Psoas muscle (tissue), 8 donors: Measurements from ENCODE around the gene TSPAN1. TPM values are rescaled to one million over a fixed set of nuclear protein-coding genes. Genes with fewer than 3 reads are reported as not detected.

Experiments
- ATAC-seq, 4 donors: fragments of 200-7000 bp; cut with Tn5 transposase; one replicate each; pipeline ENCODE4 v1.9.1; 2020; ENCODE audit warnings: moderate library complexity in 3 of 4, mild to moderate bottlenecking in 2 of 4
- DNase-seq, 2 donors: peaks; one replicate each; pipeline ENCODE4 v3.0.0-alpha.2; 2020
- H3K27ac ChIP-seq: fragments of 200-600 bp; one replicate; pipeline ENCODE4 v1.8.0; 2022
- H3K27me3 ChIP-seq, 3 donors: fragments of 200-600 bp in 1 of 3; one replicate each; pipeline versions ENCODE4 v1.6.1 to v1.8.0; 2013 to 2022; ENCODE audit warnings: low read length in 2 of 3, mild to moderate bottlenecking in 2 of 3, moderate library complexity in 1 of 3; ENCODE audit not compliant: insufficient read depth in 3 of 3
- H3K36me3 ChIP-seq, 2 donors: fragments of 200-600 bp in 1 of 2; one replicate each; pipeline versions ENCODE4 v1.6.1 to v1.8.0; 2013 to 2022; ENCODE audit warnings: low read depth in 1 of 2, mild to moderate bottlenecking in 1 of 2, moderate library complexity in 1 of 2; ENCODE audit not compliant: insufficient read depth in 1 of 2
- H3K4me1 ChIP-seq: fragments of 200-600 bp; one replicate; pipeline ENCODE4 v1.8.0; 2022
- H3K4me3 ChIP-seq: fragments of 200-600 bp; one replicate; pipeline ENCODE4 v1.8.0; 2022; ENCODE audit warnings: mild to moderate bottlenecking
- H3K9me3 ChIP-seq: fragments of 200-600 bp; one replicate; pipeline ENCODE4 v1.8.0; 2022
- WGBS, 3 donors: extraction: QIAGEN DNeasy Blood & Tissue Kit; methylation state at CpG; one replicate each; pipeline versions ENCODE4 v1.1.6 to v1.1.7; 2013; 5-methylcytosine and 5-hydroxymethylcytosine counted together
- intact Hi-C, 2 donors: fragments of 100-400 bp; cut with DNase I; formaldehyde crosslinking; loops; one replicate each; pipeline versions ENCODE4 v1.11.0 to v1.14.2; 2022
- polyA plus RNA-seq, 3 donors: library from polyadenylated mRNA; stranded (reverse); fragments of 200-250 nt; gene quantifications; one replicate each; pipeline ENCODE4 v1.2.3, GENCODE V29; 2013
- total RNA-seq, 4 donors: library from RNA; stranded (reverse); fragmentation: NEBNext Ultra II Directional in 2 of 4; extraction: Animal tissue kit (Norgen Biotek cat#: 25700) in 2 of 4; gene quantifications; one replicate each; pipeline versions ENCODE4 v1.2.1 to v1.2.4, GENCODE V29; 2021 to 2023
- TF ChIP-seq, protein P1 (sequence below): fragments of 200-600 bp; IDR thresholded peaks from one replicate; pipeline ENCODE4 v1.8.0; 2022; ENCODE audit warnings: antibody characterized with exemption
- donor health status: healthy with polysubstance abuse.
- donor health status: DM: no; HTN: no; CAD: no; lungs with moderate emphysema.
- donor health status: Bipolar disorder and iron deficiency.
- donor health status: healthy.
- donor health status: DM: yes; HTN: yes; CAD: no.
- donor health status: DM: no; HTN: no; CAD: no.
- donor health status: DM: no; HTN: no; CAD: no.
- donor health status: DM: yes; HTN: yes; CAD: no.

Gene TSPAN1
- total and polyA plus RNA-seq, 7 donors = 1.2 to 14.7 (median 4.0) TPM

DNA sequence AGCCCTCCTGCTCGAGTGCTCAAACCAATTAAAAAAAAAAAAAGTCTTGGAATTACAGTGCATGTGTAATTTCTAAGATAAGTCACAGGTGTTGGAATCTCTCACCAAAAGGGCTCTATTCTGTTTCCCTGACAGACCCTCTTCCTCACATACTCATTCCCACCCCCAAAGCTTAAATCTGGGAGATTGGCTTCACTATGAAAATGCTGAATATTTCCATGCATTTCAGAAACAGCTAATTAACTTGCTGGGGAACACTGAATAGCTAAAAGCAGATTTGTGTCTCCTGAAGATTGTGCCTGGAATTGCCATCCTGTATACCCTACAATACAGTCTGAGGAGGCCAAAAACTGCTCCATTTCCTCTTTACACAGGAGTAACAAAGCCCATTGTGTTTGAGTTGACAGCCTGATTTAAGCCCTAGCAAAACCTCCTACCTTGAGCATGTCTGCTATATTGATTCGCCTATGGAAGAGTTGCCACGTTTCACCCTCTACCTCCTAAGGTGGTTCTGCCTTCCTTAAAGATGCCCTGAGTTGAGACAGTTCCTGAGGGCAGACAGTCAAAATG is 41.0 kb upstream of the TSPAN1 start:
- peaks cover 26% of the 10 kb centered on the region for H3K4me1 ChIP-seq
- H3K27me3 ChIP-seq = peaks cover 0 to 4% (median 0%) of the 10 kb centered on the region in 3 donors
- WGBS, 3 donors = 50 to 60% (median 53%) methylated on average over 3 of the region's 3 CpGs
- intact Hi-C loops = loop anchor here (2.0 to 5.0 kb wide), 4 partner anchors 39 to 97 kb away; partner anchors contain the start of gene TSPAN1 (in 1 of the 2)
- no peaks in the 10 kb centered on the region for H3K36me3 ChIP-seq
- peak overlapping the region; percentile 80 for H3K4me3 ChIP-seq
- TF ChIP-seq, protein P1, sequence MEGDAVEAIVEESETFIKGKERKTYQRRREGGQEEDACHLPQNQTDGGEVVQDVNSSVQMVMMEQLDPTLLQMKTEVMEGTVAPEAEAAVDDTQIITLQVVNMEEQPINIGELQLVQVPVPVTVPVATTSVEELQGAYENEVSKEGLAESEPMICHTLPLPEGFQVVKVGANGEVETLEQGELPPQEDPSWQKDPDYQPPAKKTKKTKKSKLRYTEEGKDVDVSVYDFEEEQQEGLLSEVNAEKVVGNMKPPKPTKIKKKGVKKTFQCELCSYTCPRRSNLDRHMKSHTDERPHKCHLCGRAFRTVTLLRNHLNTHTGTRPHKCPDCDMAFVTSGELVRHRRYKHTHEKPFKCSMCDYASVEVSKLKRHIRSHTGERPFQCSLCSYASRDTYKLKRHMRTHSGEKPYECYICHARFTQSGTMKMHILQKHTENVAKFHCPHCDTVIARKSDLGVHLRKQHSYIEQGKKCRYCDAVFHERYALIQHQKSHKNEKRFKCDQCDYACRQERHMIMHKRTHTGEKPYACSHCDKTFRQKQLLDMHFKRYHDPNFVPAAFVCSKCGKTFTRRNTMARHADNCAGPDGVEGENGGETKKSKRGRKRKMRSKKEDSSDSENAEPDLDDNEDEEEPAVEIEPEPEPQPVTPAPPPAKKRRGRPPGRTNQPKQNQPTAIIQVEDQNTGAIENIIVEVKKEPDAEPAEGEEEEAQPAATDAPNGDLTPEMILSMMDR = no peak
- no peak for DNase-seq
- no peak for ATAC-seq
- no peaks in the 10 kb centered on the region for H3K9me3 ChIP-seq
- H3K27ac ChIP-seq = peak overlapping the region; percentile 96

DNA sequence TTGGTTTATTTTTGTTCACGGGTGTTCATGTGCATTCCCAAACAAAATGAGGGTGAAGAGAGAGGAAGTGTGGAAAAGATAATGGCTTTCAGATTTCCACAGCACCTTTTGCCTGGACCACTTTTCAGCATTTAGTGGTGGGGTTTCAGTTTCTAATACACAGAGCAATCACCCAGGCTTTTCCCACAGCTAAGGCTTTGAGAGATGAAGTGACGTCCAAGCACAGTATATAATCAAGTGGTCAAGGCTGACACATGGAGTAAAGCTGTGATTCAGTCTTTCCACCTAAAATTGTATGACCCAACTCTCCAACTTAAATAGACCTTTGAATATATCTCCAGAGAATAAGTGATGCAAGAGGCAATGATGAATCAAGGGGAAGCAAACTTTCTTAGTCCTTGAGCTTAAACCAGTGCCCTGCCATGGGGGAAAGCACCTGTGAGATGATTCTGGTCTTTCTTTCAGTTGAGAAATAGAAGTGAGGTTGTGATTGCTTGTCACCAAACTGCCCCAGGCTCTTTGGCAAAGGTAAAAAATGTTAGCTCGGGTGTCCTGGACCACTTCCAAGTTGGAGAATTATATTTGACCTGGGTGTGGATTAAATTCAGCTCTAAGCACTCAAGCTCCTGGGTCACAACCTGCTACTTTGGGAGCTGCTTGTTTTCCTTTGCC is 40.1 kb upstream of the TSPAN1 start:
- Histone ChIP-seq H3K4me1 (peaks cover 21% of the 10 kb centered on the region), H3K27me3 (peaks cover 0 to 4% (median 0%) of the 10 kb centered on the region in 3 donors), H3K9me3 (no peaks in the 10 kb centered on the region), H3K27ac (peak overlapping the region; percentile 96), H3K4me3 (peak overlapping the region; percentile 4), H3K36me3 (no peaks in the 10 kb centered on the region)
- intact Hi-C loops = loop anchor here in 1 of 2 donors (5.0 kb wide), 1 partner anchor 97 kb away; no protein-coding TSS in a partner anchor
- WGBS, 3 donors = 30 to 33% (median 33%) methylated on average over 3 of the region's 3 CpGs
- TF ChIP-seq, protein P1 = no peak
- DNase-seq (no peak), ATAC-seq (peak in 2 of 4 donors; percentile 5 to 27)

DNA sequence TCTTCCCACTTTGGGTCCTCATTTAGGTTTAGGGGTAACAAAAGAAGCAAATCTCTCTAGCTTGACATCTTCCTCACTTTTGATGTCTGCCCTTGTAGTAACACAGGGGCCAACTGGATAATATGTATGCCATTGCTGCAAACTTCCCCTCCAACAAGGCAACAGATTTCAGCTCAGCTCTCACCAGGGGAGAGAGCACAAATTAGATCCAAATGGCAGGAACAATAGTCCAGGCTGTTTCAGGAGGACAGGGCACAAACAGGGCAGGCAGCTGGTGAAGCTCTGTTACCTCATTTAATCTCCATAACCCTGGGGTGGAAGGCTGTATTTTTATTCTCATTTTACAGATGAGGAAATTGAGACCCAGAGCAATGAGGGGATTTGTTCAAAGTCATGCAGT is 38.2 kb upstream of the TSPAN1 start:
- no peaks in the 10 kb centered on the region for H3K27me3 ChIP-seq
- H3K4me1 ChIP-seq = peaks cover 21% of the 10 kb centered on the region
- intact Hi-C loops = loop anchor here in 1 of 2 donors (2.0 kb wide), 1 partner anchor 94 kb away; no protein-coding TSS in a partner anchor
- no peaks in the 10 kb centered on the region for H3K9me3 ChIP-seq
- H3K27ac ChIP-seq = no peak overlapping the region
- TF ChIP-seq, protein P1 = no peak
- ATAC-seq = no peak
- no peak for DNase-seq
- H3K4me3 ChIP-seq = no peak overlapping the region
- H3K36me3 ChIP-seq = no peaks in the 10 kb centered on the region

DNA sequence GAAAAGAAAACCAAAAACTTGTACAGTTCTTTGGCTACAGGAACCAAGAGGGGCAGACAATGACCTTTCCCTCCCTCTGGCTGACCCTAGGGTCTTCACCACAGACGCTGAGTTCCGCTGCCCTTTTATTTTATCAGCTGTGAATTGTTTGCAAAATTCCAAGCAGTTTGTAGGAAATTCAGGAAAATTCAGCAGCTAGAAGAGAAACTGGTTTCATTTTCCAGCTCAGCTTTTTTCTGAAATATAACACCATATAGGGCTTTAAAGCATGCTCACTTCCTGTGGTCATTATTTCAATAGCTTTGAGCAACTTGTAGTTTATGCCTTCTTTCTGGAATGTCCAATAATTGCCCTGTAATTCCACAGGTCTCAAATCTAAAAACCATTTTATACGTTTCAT is 37.0 kb upstream of the TSPAN1 start:
- Histone ChIP-seq H3K27me3 (no peaks in the 10 kb centered on the region), H3K36me3 (no peaks in the 10 kb centered on the region), H3K4me3 (no peak overlapping the region), H3K4me1 (peaks cover 21% of the 10 kb centered on the region), H3K27ac (no peak overlapping the region), H3K9me3 (no peaks in the 10 kb centered on the region)
- DNase-seq (no peak), ATAC-seq (no peak)
- intact Hi-C loops = loop anchor here in 1 of 2 donors (2.0 kb wide), 1 partner anchor 95 kb away; no protein-coding TSS in a partner anchor
- 67 to 74% (median 67%) methylated on average over 3 of the region's 3 CpGs for WGBS, 3 donors
- TF ChIP-seq, protein P1 = no peak
